Measurements from ENCODE around the gene LGALS3BP. TPM values are rescaled to one million over a fixed set of nuclear protein-coding genes. Genes with fewer than 3 reads are reported as not detected.
A peak's percentile ranks its signal among the peaks of the same experiment; 100 is the strongest.

Gene LGALS3BP
- total and polyA plus RNA-seq, 2 donors (not counting 1 experiment from before 2014, with no cell fraction given), result 1.8 to 7.5 TPM

DNA sequence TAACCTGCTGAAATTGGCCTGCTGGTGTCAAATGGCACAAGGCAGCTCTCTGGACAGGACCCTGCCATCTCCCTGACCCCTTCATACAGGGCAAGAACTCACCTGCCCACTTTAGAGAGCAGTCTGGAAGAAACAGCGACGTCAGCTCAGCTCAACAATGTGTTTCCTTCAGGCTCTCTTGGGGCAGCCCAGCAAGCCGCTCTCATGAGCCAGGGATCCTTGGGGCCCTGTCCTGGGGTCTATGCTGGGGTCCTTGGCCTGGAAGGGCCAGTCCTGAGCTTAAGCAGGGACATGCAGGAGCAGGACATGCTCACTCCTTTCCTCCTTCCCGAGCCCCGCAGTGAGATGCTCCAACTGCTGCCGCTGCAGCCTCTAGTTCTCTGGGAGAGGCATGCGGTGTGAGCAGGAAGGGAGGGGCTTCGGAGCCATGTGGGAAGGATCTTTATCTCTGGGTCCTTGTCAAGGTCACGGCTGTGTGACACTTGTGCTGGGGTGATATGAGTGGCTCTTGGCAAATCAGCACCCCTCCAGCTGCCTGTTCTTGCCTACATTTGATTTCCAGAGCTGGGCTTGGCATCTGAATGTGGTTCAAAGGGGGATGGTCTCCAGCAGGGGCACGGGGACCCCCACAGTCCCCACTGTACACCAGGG lies 47.7 kb upstream of the LGALS3BP start:
- Mint-ChIP-seq H3K4me1 (peaks cover 9% of the 10 kb centered on the region), H3K9me3 (ENCODE audit: insufficient read depth) (no peaks in the 10 kb centered on the region), H3K4me3 (peak overlapping the region; percentile 34), H3K27ac (no peak overlapping the region), H3K27me3 (peaks cover 67% of the 10 kb centered on the region)
- Histone ChIP-seq H3K36me3 (replicated peaks in 1 of 2; ENCODE audit: control extremely low read depth in 1 of 2, control insufficient read depth in 1 of 2, extremely low read depth in 1 of 2, insufficient read depth in 2 of 2, low read length in 1 of 2) (no peaks in the 10 kb centered on the region), H4K20me1 (ENCODE audit: control insufficient read depth, insufficient read depth, low read length, poor library complexity, severe bottlenecking) (no peaks in the 10 kb centered on the region), H3K4me1 (ENCODE audit: control insufficient read depth in 2 of 2, insufficient read depth in 2 of 2, low read length in 2 of 2) (peaks cover 12 to 14% of the 10 kb centered on the region in 2 donors), H3K27me3 (replicated peaks in 1 of 4; ENCODE audit: control extremely low read depth in 1 of 4, control insufficient read depth in 3 of 4, insufficient read depth in 4 of 4, low read length in 3 of 4) (peaks cover 0 to 57% (median 16%) of the 10 kb centered on the region in 4 experiments), H3K4me3 (ENCODE audit: control extremely low read depth in 1 of 5, extremely low read depth in 1 of 5, insufficient read depth in 1 of 5, low read depth in 2 of 5, low read length in 4 of 5) (no peak overlapping the region), H3K27ac (ENCODE audit: low read length in 2 of 2) (no peak overlapping the region), H3K9ac (ENCODE audit: low read length) (no peak overlapping the region), H2AFZ (ENCODE audit: insufficient read depth, low read depth, low read length, poor library complexity, severe bottlenecking) (no peak overlapping the region), H3K79me2 (ENCODE audit: control insufficient read depth, insufficient read depth, low read length) (no peaks in the 10 kb centered on the region), H3K4me2 (replicated peaks; ENCODE audit: low read depth, low read length, poor library complexity, severe bottlenecking) (no peak overlapping the region), H3K9me3 (ENCODE audit: control extremely low read depth in 1 of 3, control insufficient read depth in 2 of 3, insufficient read depth in 1 of 3, low read length in 2 of 3) (peaks cover 0 to 4% (median 0%) of the 10 kb centered on the region in 3 donors)
- ChIA-PET CTCF (interaction anchor here (2.1 to 2.5 kb wide), 2 partner anchors 15 to 18 kb away, joined by 7 to 8 read pairs; no protein-coding TSS in a partner anchor), POLR2A (no interaction called here)
- TF ChIP-seq EZH2 (IDR thresholded peaks at IDR 0.05; ENCODE audit: borderline replicate concordance, insufficient read depth, low read depth, low read length, poor library complexity, severe bottlenecking) (no peak), CTCF (IDR thresholded peaks at IDR 0.05) (no peak)
- WGBS (ENCODE audit: insufficient coverage), result 75% methylated on average over 7 of the region's 10 CpGs
- intact Hi-C loops (cut with micrococcal nuclease), result no loop called here
- ATAC-seq (ENCODE audit: low read depth) (no peak), DNase-seq (no peak)
